Transverse colon (tissue), 4 donors: Measurements from ENCODE around the gene FAM114A2. TPM values are rescaled to one million over a fixed set of nuclear protein-coding genes. Genes with fewer than 3 reads are reported as not detected.
"Not testable (repeated sequence)": the region's sequence is repeated elsewhere in the genome, so short reads cannot be mapped to it uniquely, and the experiment has no call there.

Source experiments
- DNase-seq: peaks from one replicate; pipeline ENCODE4 v3.0.0-alpha.2; 2019
- H3K27ac ChIP-seq, 4 donors: fragments of 200-600 bp; sonication (generic); 2 replicates each; pipeline ENCODE4 v1.5.1; 2016 to 2018; ENCODE audit warnings: inconsistent platforms in 4 of 4
- H3K27me3 ChIP-seq: fragments of 200-600 bp; sonication (generic); 2 replicates; pipeline ENCODE4 v1.5.1; 2017; ENCODE audit warnings: inconsistent platforms
- H3K36me3 ChIP-seq, 4 donors: fragments of 200-600 bp; sonication (generic); 2 replicates each; pipeline ENCODE4 v1.5.1; 2017 to 2019; ENCODE audit warnings: inconsistent platforms in 4 of 4
- H3K4me1 ChIP-seq, 4 donors: fragments of 200-600 bp; sonication (generic); 2 replicates each; pipeline ENCODE4 v1.5.1; 2017 to 2020; ENCODE audit warnings: inconsistent platforms in 4 of 4
- H3K4me3 ChIP-seq, 4 donors: fragments of 200-600 bp; sonication (generic); 1 replicate in 1 of 4; 2 replicates in 3 of 4; pipeline versions ENCODE4 v1.5.1 to v1.6.1; 2017 to 2019; ENCODE audit warnings: inconsistent platforms in 4 of 4
- H3K9me3 ChIP-seq, 2 donors: fragments of 200-600 bp; sonication (generic); 2 replicates each; pipeline ENCODE4 v1.5.1; 2017 to 2019; ENCODE audit warnings: inconsistent platforms in 2 of 2
- EP300 ChIP-seq: sonication (generic); formaldehyde crosslinking; IDR thresholded peaks from one replicate; pipeline ENCODE4 v1.6.1; 2017; ENCODE audit warnings: antibody characterized with exemption, low read depth
- POLR2A ChIP-seq: fragments of 450-650 bp; IDR thresholded peaks from one replicate; pipeline ENCODE4 v1.6.1; 2016; ENCODE audit warnings: antibody characterized with exemption, mild to moderate bottlenecking, moderate library complexity
- POLR2AphosphoS5 ChIP-seq, 3 donors: sonication (generic); formaldehyde crosslinking; IDR thresholded peaks; one replicate each; pipeline ENCODE4 v1.6.1; 2016; ENCODE audit warnings: antibody characterized with exemption in 3 of 3
- WGBS, 2 donors: methylation state at CpG; one replicate each; pipeline ENCODE4 v1.1.5; 2018; ENCODE audit warnings: low coverage in 1 of 2; 5-methylcytosine and 5-hydroxymethylcytosine counted together
- in situ Hi-C, 4 donors: fragments of 200-750 bp; cut with MboI; loops; one replicate each; pipeline versions ENCODE4 v1.15.0 to v1.15.1; 2017; ENCODE audit warnings: low sequenced_read_pairs in 3 of 4, low pct_ligation_motif_present in 1 of 4, low pct_unique_long_range_greater_than_20kb in 1 of 4
- intact Hi-C: fragments of 100-400 bp; cut with DNase I; formaldehyde crosslinking; loops from one replicate; pipeline ENCODE4 v1.15.1; 2023; ENCODE audit warnings: low total_unique reads
- total RNA-seq, 4 donors: library from RNA; depleted of rRNA; stranded (reverse); fragments of >200 nt; gene quantifications; one replicate each; pipeline ENCODE4 v1.1.0, GENCODE V29; 2016
- TF ChIP-seq, protein P1 (sequence below), 5 experiments: fragments of 200-600 bp in 3 of 5; fragments of 450-650 bp in 2 of 5; sonication (generic) in 3 of 5; IDR thresholded peaks; 1 replicate in 2 of 5; 2 replicates in 3 of 5; pipeline ENCODE4 v1.5.1; 2016 to 2017; ENCODE audit warnings: antibody characterized with exemption in 5 of 5, inconsistent platforms in 3 of 5, mild to moderate bottlenecking in 2 of 5, moderate library complexity in 1 of 5

Gene FAM114A2
- total RNA-seq, 4 donors from 2014 or later = 4.5 to 18.0 (median 10.6) TPM

DNA sequence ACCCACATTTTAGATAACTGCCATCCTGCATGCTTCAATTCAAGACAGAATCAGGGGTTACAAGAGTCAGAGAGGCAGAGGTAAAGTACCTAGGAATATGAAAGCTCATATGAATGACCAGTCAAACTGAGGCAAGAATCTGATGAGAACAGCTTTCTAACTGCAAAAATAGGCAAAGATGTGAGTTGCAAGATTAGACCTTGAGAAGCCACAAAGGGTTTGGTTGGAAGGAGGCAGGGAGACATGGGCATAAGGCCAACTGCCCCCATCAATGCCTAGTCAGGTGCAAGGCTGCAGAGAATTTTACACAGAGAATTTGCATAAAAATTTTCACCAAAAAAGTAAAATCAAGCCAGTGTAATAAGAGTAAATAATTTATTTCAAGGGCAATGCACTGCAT, 12.8 kb downstream of the FAM114A2 start:
- in situ Hi-C loops = no loop called here
- Histone ChIP-seq H3K9me3 (no peaks in the 10 kb centered on the region), H3K4me1 (no peaks in the 10 kb centered on the region), H3K27ac (no peak overlapping the region), H3K27me3 (no peaks in the 10 kb centered on the region), H3K4me3 (no peak overlapping the region), H3K36me3 (peaks cover 0 to 33% (median 13%) of the 10 kb centered on the region in 4 donors)
- TF ChIP-seq, protein P1, sequence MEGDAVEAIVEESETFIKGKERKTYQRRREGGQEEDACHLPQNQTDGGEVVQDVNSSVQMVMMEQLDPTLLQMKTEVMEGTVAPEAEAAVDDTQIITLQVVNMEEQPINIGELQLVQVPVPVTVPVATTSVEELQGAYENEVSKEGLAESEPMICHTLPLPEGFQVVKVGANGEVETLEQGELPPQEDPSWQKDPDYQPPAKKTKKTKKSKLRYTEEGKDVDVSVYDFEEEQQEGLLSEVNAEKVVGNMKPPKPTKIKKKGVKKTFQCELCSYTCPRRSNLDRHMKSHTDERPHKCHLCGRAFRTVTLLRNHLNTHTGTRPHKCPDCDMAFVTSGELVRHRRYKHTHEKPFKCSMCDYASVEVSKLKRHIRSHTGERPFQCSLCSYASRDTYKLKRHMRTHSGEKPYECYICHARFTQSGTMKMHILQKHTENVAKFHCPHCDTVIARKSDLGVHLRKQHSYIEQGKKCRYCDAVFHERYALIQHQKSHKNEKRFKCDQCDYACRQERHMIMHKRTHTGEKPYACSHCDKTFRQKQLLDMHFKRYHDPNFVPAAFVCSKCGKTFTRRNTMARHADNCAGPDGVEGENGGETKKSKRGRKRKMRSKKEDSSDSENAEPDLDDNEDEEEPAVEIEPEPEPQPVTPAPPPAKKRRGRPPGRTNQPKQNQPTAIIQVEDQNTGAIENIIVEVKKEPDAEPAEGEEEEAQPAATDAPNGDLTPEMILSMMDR (IDR thresholded peaks at IDR 0.05) = no peak
- TF ChIP-seq POLR2A = no peak
- intact Hi-C loops = no loop called here
- no peak for DNase-seq

DNA sequence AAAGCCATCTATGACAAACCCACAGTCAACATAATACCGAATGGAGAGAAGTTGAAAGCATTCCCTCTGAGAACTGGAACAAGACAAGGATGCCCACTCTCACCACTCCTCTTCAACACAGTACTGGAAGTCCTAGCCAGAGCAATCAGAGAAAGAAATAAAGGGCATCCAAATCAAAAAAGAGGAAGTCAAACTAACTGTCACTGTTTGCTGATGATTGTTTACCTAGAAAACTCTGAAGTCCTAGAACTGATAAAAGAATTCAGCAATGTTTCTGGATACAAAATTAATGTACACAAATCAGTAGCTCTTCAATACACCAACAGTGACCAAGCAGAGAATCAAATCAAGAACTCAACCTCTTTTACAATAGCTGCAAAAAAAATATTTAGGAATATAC, 19.8 kb downstream of the FAM114A2 start:
- H3K4me3 ChIP-seq = not testable (repeated sequence)

DNA sequence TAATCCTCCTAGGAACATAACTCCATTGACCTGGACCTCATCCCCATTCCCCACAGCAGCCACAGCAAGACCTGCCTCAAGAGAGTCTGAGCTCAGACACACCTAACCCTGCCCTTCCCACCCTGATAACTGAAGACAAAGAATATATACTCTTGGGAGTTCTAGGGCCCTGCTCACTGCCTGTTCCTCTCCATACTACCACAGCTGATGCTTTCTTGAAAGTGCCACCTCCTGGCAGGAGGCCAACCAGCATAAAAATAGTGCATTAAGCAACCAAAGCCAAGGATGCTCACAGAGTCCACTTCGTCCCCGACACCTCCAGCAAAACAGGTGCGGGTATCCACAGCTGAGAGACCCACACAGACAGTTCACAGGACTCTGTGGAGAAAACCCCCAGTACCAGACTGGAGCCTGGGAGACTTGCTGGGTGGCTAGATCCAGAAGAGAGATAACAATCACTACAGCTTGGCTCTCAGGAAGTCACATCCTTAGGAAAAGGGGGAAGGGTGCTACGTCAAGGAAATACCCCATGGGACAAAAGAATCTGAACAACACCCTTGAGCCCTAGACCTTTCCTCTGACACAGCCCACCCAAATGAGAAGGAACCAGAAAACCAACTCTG, 23.5 kb downstream of the FAM114A2 start:
- no peak for TF ChIP-seq POLR2AphosphoS5 (IDR thresholded peaks at IDR 0.05)
- TF ChIP-seq, protein P1 (IDR thresholded peaks at IDR 0.05) = no peak
- TF ChIP-seq POLR2A = no peak
- TF ChIP-seq EP300 = no peak
- Histone ChIP-seq H3K36me3 (peaks cover 0 to 13% (median 0%) of the 10 kb centered on the region in 4 donors), H3K4me3 (no peak overlapping the region), H3K9me3 (no peaks in the 10 kb centered on the region), H3K27me3 (no peaks in the 10 kb centered on the region), H3K4me1 (no peaks in the 10 kb centered on the region), H3K27ac (no peak overlapping the region)
- intact Hi-C loops = no loop called here
- in situ Hi-C loops = no loop called here
- DNase-seq = no peak
- WGBS, 2 donors = 95% methylated on average over 4 of the region's 4 CpGs; no CpG with 5 or more reads in 1 of the 2 donors

More for the DNA sequence above, 19.8 kb downstream of the FAM114A2 start:
- in situ Hi-C loops, DNase-seq, intact Hi-C loops, H3K4me1 ChIP-seq, H3K9me3 ChIP-seq, H3K27ac ChIP-seq, H3K27me3 ChIP-seq: not testable (repeated sequence)
- H3K36me3 ChIP-seq = peaks cover 0 to 13% (median 0%) of the 10 kb centered on the region in 4 donors
- WGBS, 2 donors = 93 to 100% methylated on average over 1 of the region's 1 CpG

DNA sequence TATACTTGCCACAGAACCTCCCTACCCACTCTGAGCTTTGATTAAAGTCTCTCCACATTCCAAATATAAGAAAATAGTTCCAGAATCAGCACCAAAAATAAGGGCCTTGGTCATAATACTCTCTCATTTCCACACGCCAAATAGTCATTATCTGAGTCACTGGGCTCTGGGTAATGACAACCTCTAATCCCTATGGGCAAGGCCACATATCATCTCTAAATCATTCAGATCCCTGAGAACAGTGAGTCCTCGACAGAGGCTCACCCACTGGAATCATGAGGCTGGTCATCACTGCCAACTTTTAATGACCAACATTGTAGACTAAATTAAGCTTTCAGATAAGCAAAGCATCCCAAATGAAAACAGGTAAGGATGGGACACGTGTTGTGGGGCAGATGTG, 28.1 kb downstream of the FAM114A2 start:
- H3K36me3 ChIP-seq = no peaks in the 10 kb centered on the region
- 0 to 64% methylated on average over 1 to 3 of the region's 3 CpGs for WGBS, 2 donors
- no peak overlapping the region for H3K27ac ChIP-seq
- no peak for DNase-seq
- no peaks in the 10 kb centered on the region for H3K4me1 ChIP-seq
- H3K4me3 ChIP-seq = no peak overlapping the region
- no peaks in the 10 kb centered on the region for H3K9me3 ChIP-seq
- intact Hi-C loops (no loop called here), in situ Hi-C loops (no loop called here)
- no peaks in the 10 kb centered on the region for H3K27me3 ChIP-seq
- no peak for TF ChIP-seq POLR2AphosphoS5 (IDR thresholded peaks at IDR 0.05)
- no peak for TF ChIP-seq POLR2A
- TF ChIP-seq EP300 = no peak
- TF ChIP-seq, protein P1 (IDR thresholded peaks at IDR 0.05) = no peak

DNA sequence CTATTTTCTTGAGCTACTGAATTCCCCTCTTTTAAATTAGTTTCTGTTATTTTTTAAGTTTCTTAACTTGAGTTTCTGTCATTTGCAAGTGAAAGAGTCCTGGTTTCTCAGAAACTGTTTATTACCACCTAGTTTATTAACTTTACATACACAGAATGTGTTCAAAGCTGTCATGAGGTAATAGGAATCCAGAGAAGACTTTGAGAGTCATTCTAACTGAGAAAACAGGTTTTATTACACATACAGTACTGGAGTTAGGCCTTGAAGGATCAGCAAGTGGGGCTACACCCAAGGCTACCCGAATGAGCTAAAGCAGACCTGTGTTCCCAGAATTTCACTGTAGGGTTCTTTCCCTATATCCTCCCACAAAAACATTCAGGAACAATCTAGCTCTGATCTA, 33.1 kb downstream of the FAM114A2 start:
- TF ChIP-seq POLR2A (no peak), EP300 (no peak), POLR2AphosphoS5 (IDR thresholded peaks at IDR 0.05) (no peak)
- TF ChIP-seq, protein P1 (IDR thresholded peaks at IDR 0.05) = no peak
- in situ Hi-C loops = no loop called here
- no peak for DNase-seq
- intact Hi-C loops = no loop called here
- H3K36me3 ChIP-seq = peaks cover 0 to 5% (median 0%) of the 10 kb centered on the region in 4 donors
- H3K27ac ChIP-seq = no peak overlapping the region
- 50 to 78% methylated on average over 1 of the region's 1 CpG for WGBS, 2 donors
- H3K27me3 ChIP-seq = no peaks in the 10 kb centered on the region
- H3K4me1 ChIP-seq = peaks cover 0 to 8% (median 0%) of the 10 kb centered on the region in 4 donors
- H3K4me3 ChIP-seq = no peak overlapping the region
- no peaks in the 10 kb centered on the region for H3K9me3 ChIP-seq
